Activated T-cell treated with anti-CD3 and anti-CD28 coated beads, Interleukin-2, amount 50 U/mL, for 48 hours (primary cell): ENCODE results near the gene DNHD1.
A peak's percentile ranks its signal among the peaks of the same experiment; 100 is the strongest.

Source experiments
- DNase-seq, 2 experiments: peaks; one replicate each; pipeline ENCODE4 v3.0.0-alpha.2; 2020

Gene DNHD1

DNA sequence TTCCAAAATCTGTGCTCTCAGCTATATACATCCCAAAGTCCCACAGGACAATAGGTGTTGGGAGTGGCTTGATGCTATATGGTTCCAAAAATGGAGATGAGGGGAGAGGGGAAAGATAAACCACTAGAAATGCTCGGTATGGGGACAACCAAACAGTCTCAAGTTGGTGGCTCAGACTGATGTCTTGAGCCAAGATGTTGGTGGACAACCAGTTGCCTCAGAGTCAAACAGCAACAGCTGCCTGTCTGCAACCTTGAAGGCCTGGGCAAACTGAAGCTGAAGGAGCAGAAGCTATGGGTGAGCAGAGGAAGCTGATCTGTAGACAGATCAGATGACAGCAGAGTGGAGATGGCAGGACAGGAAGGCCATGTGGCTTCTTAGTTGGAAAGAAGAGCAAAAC, 102.4 kb downstream of the DNHD1 start:
- DNase-seq = no peak

DNA sequence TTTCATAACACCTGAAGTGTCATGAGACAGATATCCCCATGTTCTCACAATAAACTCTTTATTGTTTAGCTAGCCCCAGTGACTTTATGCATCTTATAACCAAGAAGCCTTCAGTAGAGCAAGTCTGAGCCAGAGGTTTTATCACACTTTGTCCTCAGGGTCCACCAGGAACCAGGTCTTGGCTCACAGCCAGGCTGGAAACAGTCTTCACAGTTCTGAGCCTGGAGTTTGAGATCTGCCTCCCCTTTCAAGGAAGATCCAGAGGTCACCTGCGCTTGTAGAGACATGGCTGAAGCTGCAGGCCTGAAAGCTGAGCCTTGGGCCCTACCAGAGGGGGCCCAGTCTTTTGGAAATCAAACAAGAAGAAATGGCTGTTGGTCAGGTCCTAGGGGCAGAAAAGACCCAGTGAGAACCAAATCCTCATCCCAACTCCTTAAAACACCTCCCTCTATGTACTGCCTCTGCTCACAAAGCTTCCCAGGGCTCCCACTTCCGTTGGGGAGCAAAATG, 102.9 kb downstream of the DNHD1 start:
- DNase-seq = peak in 1 of 2 experiments; percentile 13

DNA sequence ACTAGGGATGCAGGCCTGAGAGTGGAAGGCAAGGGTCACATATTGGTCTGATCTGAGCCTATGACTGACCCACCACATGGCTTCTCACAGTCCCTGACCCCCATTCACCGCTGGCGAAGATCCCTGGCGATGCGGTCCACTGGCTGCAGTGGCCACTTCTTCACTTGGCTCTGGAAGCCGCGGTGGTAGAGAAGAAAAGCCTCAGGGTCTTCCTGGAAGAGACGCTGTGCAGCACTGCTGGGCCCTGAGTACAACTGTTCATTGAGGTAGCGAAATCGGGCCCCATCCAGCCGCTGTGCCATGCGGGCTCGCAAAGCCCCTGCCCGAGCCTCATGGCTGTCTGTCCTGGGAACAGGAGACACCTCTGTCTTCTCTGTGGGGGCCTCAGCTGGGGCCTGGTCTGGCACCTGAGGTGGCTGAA, 104.0 kb downstream of the DNHD1 start:
- no peak for DNase-seq

DNA sequence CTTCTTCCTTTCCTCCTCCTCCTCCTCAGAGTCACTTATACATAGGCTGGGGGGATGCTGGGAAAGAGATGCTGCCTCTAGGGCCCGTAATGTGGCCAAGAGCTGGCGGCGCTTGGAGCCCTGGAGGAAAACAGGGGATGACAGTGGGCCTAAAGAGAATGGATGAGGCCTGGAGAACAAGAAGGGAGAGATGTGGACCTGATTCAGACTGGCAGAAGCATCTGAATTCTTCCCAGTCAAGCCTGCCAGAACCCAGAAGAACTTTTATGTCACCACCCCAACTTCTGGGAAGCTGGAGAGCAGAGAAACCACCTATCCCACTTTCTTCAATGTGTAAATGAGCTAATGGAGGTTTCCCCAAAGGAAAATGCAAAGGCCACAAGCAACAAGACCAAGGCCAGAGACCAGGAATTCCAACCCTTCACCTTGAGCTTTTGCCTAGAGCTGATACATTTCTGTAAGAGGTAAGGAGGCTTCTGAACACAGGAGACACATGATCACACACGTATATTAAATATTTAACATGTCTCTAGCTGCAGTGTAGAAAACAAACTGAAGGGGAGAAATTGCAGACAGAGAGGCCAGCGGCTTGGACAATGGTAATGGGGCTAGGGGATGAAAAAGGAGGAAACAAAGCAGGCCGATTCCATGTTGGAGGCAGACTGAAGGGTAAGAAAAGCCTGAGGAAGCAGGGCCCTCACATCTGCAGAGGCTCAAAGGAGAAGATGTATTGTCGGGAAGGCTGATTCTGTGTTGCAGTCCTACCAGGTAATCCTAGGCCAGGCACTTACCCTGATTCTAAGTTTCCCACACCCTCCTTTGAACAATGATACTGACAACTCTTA, 105.2 kb downstream of the DNHD1 start:
- DNase-seq = peak; percentile 15 to 16

DNA sequence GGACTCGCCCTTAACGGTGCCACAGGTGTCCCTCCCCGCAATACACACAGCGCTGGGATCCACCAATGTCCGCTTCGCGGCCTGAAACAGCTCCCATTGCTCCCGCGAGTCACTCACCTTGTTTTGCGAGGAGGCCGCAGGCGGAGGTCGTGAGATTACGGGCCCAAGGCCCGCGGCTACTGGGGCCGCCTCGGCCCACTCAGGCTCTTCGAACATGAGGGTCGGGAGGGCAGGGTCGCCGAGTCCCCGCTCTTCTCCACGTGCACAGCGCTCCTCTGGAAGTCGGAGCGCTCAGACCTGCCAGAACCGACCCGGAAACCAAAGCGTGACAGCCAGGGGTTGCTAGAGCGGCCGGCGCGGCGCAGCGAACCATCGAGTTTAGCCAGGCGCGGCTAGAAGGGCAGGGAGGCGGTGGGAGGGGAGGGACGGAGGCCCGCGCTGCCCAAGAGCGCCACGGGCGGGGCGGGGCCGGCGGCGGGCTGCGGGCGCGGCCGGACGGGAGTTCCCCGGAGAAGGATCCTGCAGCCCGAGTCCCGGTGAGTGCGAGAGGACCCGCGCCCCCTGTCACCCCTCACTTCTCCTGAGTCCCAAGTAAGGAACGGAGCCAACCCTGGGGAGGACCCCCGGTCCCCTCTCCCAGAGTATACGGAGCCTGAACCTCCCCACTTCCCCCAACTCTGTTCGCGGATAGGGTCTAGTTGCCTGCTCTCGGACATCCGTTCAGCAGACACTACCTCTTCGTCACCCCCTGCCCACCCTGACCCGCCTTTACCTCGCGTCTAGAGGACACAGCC, 106.4 kb downstream of the DNHD1 start, which contains the start of the genes ILK and RRP8:
Gene ILK (plus strand): TSS at position 488 of the 794 bp plus-strand sequence. CDS start 498 bp downstream, outside the sequence.
Gene RRP8 (minus strand): TSS at position 330 of the 794 bp plus-strand sequence. CDS start 114 bp downstream, at position 216.
- peak; percentile 89 to 92 for DNase-seq

DNA sequence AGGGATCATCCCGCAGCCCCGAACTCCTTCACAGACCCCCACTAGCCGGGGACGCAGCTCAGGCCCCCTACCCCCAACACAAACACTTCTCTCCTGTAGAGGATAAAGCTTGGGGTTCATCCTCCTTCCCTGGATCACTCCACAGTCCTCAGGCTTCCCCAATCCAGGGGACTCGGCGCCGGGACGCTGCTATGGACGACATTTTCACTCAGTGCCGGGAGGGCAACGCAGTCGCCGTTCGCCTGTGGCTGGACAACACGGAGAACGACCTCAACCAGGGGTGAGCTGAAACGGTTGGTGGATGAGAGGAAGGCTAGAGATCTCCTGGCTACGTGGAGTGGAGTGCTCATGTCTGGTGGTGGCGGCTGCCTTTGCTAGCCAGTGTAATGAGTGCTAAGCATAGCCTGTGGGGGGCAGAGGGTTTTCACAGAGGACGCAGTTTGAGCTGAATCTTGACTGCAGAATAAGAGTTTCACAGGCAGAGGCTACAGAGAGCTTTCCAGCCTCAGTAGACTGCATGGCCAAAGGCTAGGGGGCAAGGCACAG, 107.1 kb downstream of the DNHD1 start:
- DNase-seq = peak; percentile 63 to 66

DNA sequence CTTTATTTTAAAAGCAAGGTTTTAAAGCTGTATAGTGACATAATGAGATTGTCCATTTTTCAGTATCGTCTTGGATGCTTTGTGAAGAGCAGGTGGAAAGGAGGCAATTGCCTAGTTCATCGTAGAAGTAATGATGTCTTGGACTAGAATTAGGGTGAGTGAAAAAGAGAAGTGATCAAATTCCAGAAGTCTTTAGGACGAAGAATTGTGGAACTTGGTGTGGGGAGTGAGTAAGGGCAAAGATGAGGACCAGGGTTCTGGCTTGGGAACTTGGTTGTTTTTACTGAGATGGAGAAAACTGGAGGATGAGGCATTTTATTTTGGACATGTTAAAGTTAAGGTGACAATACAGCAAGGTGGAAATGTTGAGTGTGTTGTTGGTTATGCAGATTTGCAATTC, 107.7 kb downstream of the DNHD1 start:
- DNase-seq = peak; percentile 11 to 14

DNA sequence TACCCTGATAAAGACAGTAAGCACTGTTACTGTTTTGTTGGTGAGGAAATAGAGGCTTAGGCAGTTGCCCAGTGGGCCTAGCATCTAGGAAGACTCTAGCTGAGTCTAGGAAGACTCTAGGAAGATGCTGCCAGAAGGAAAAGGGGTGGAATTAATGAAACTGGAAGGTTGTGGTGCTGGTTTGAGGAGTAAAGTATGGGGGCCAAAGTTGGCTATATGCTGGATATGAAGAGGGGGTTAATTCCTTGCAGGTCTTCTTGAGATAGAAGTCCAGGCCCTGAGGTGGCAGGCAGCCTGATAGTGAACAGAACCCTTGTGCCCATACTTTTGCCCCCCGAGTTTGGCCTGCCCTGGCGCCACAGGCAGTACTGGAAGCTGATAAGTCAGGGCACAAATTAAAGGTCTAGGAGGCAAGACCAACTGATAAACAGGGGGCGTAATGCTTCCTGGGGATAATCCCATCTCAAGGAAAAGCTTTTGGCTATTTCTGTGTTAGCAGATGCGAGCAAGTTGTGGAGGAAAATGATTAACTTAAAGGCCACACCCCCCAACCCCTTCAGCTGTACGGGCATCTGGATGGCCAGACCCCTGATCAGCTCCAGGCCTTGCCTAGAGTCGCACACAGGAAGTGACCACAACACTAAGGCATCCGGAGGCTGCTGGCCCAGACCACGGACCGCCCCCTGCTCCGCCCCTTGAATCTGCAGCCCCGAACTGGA, 109.5 kb downstream of the DNHD1 start:
- peak; percentile 73 to 79 for DNase-seq

DNA sequence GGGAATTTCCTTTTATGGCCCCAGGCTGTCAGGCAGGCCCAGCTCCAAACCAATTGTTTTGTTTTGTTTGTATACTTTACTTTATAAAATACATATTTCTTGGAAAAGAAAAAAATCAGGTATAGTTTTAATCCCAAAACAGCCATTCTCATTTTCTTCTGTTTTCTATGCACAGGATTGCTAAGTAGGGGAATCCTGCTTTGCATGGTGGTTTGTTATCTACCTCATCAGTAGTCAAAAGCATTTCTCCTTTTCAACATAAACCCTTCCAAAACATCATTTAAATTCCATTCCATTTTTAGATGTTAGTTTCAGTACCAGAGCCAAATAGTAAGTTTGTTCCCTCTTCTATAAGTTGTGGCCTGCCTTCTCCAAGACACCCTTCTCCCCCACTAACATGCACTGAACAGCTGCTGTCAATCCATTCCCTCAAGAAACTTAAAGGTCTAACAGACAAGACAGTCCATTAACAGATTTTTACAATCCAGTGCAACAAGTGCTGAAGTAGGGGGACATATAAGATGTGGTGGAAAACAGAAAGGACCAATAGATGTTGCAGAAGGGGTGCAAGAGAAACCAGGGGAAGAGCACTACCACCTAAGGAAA, 110.2 kb downstream of the DNHD1 start:
- DNase-seq = peak; percentile 12 to 17

DNA sequence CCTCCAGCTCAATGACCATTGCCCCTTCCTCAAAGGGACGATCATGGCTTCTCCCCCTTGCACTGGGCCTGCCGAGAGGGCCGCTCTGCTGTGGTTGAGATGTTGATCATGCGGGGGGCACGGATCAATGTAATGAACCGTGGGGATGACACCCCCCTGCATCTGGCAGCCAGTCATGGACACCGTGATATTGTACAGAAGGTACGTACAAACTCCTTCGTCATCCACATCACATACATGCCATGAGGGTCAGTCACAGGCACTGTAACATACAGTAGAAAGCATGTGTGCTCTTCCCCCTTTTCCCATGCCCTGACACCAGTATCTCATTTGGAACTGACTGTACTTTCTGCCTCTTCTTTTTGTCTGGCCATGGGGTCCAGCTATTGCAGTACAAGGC, 110.9 kb downstream of the DNHD1 start:
- DNase-seq = no peak

DNA sequence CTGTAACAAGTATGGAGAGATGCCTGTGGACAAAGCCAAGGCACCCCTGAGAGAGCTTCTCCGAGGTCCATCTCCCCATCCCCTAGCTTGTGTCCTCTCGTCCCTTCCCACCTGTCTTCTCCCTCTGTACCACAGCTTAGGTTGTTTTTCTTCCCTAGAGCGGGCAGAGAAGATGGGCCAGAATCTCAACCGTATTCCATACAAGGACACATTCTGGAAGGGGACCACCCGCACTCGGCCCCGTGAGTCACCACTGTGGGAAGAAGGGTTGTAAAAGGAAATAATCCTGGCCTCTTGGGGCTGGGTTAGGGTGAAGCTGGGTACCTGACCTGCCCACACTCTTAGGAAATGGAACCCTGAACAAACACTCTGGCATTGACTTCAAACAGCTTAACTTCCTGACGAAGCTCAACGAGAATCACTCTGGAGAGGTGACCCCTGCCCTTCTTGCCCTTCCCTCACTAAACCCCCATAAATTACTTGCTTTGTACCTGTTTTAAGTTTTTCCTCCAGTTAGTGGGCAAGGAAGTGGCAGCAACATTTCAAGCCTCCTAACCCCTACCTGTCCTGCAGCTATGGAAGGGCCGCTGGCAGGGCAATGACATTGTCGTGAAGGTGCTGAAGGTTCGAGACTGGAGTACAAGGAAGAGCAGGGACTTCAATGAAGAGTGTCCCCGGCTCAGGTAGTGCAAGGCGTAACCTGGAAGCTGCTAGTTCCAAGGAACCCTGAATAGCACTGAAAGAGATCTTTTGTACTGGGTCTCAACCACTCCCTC, 111.8 kb downstream of the DNHD1 start:
- peak; percentile 15 to 16 for DNase-seq

DNA sequence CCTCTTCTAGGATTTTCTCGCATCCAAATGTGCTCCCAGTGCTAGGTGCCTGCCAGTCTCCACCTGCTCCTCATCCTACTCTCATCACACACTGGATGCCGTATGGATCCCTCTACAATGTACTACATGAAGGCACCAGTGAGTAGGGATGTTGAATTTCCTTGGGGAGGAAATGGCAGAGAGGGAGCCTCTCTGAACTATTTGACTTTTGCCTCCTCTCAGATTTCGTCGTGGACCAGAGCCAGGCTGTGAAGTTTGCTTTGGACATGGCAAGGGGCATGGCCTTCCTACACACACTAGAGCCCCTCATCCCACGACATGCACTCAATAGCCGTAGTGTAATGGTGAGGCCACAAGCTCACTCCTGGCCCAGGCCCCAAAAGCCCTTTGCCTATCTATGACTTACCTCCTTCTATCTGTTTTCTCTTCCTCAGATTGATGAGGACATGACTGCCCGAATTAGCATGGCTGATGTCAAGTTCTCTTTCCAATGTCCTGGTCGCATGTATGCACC, 112.5 kb downstream of the DNHD1 start:
- DNase-seq = peak; percentile 10 to 12

DNA sequence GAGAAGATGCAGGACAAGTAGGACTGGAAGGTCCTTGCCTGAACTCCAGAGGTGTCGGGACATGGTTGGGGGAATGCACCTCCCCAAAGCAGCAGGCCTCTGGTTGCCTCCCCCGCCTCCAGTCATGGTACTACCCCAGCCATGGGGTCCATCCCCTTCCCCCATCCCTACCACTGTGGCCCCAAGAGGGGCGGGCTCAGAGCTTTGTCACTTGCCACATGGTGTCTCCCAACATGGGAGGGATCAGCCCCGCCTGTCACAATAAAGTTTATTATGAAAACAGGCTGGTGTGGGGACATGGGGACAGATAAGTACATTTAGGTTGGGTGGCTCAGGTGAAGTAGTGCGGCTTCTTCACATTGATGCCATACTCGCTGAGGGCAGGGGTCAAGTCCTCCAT, 113.5 kb downstream of the DNHD1 start:
- peak in 1 of 2 experiments; percentile 15 for DNase-seq

DNA sequence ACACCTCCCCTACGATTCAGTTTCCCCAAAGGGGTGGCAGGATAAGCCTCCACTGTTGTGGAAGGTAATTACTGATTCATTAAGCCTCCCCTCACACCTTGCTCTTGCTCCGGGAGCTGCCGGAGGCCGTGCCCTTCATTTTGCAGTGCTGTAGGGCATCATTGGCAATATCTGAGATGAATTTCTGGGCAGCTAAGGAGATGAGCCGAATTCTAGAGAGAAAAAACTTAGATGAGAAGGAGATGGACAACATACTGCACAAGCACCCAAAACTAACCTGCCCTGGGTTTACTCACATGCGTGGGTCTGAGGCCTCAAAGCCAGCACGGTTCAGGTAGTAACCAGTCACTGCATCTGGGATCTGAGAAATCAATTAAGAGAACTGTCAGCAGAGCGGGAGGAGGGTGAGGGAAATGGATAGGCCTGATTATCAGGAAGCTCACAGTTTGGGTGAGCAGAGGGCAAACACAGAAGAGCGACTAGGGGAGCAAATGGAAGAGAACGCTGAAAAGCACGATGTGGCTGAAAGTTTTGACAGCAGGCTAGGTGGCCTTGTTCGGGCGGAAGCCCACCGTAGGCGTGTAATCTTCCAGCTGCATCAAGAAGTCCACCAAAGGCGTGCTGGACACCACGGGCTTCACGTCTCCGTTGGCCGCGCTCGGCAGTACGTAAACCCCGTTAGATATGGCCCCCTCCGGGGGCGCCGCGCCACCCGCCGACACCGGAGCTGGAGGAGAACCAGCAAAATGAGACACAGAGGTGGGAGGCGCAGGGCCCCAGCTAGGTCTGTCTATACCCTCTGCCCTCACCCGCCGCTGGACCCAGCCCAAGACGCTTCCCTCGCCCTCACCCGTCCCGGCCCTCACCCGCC, 114.2 kb downstream of the DNHD1 start:
- peak in 1 of 2 experiments; percentile 55 for DNase-seq

DNA sequence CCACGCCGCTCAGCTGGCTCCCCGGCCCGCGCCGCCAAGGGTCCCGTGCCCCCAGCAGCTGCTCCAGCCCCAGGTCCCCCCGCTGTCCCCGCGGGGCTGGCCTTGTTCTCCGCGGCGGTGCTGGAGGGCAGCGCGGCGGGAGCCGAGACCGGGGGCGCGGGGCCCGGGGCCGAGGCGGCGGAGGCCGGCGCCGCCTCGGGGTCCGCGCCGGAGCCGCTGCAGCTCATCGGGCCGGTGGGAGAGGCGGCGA, 114.8 kb downstream of the DNHD1 start:
- no peak for DNase-seq

DNA sequence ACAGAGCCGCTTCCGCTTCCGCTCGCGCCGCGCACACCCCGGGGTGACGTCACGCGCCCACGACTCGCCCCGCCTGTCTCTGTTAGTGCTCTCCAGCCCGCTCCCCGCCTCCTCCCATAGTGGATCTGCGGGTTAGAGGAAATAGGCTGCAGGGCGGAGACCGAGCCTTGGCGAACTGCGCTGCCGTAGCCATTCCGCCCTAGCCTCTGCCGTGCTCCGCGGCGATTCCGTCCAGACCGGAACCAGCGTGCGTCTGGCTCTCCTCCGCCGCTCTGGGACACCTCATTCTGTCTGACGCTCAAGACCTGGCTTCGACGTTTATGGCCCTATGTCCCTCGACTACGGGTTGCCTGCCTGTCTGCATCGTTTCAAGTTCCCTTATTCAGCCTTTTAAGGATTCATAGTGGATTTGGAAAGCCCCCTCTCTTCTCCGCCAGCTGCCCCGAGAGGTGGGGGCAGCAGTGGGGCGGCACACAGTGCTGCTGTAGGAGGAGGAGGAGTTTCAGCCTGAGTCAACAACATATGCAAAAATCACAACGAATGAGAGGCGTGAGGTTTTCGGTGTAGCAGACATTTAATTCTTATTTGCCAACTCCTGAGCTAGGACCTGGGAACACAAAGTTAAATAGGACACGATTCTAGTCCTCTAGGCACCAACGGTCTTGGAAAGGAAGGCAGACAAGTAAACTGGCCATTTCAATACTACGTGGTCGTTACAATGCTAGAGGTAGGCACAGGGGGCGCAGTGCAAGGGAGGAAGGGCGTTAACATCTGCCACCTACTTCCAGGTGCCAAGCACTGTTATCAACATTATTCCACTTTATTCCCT, 115.3 kb downstream of the DNHD1 start, which contains the start of gene TAF10:
Gene TAF10 (minus strand): TSS at position 4 of the 829 bp plus-strand sequence. CDS start 27 bp downstream, outside the sequence.
- DNase-seq = peak; percentile 96 to 97

DNA sequence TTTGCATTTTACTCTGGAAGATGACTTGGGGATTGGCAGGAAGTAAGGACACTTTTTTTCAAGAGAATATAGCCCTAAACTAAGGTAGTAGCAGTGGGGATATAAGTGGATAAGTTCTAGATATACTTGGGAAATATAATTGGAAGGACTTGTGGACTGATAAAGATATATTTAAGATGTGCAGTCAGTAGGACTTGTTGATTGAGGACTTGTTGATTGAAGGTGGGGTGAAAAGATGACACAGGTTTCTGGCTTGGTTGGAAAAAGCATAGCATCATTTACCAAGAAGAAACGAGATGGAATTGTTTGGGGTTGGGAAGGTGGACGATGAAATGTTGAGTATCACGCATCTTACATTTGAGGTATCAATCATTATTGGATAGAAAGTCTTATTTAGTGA, 116.4 kb downstream of the DNHD1 start:
- no peak for DNase-seq

DNA sequence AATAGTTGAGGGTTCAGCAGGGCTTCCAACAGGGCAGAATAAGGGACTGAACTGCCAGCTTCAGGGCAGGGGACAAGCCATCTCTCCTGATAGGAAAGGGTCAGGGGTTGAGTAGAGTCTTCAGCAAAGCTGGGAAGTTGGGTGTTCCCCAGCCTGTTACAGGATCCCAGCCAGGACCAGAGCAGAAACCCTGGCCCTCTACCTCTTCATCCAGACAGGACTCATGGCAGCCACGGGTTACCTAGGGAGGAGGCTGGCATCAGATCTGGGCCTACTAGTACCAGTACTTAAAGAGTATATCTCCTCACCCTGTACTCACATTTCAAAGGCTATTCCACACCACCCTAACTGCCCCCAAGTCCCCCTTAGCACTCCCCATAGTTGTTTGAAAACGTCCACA, 117.4 kb downstream of the DNHD1 start:
- DNase-seq = no peak

DNA sequence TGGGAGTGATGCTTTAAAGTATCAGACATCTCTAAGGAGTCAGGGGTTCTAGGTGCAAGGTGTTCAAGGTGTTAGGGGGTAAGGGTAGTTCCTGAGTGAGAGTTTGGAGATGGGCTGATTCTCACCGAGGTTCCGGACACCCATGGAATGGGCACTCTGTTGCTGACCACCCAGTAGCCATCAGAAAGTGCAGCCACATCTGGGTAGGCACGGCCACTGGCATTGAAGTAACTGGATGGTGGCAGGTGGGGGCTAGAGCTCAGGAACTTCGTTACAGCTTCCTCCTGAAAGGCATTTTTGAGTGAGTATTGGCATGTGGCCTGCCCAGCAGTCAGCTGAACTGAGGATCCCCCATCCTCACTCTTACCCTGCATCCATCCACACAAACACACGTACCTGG, 118.0 kb downstream of the DNHD1 start:
- DNase-seq = no peak
